DOHH2 (cell line): ENCODE measurements around the gene ANKRD30B.
"Not testable (repeated sequence)": the region's sequence is repeated elsewhere in the genome, so short reads cannot be mapped to it uniquely, and the experiment has no call there.

ENCODE experiments used
- CTCF ChIP-seq: fragments of 200-600 bp; sonication (generic); IDR thresholded peaks from one replicate; pipeline ENCODE4 v1.5.1; 2014; ENCODE audit warnings: antibody characterized with exemption, mild to moderate bottlenecking, low read depth, low read length; ENCODE audit not compliant: poor library complexity, severe bottlenecking
- EZH2phosphoT487 ChIP-seq: fragments of 200-600 bp; sonication (generic); IDR thresholded peaks from 2 replicates; pipeline ENCODE4 v1.6.1; 2017; ENCODE audit warnings: borderline replicate concordance, mild to moderate bottlenecking, antibody characterized with exemption, low read length, moderate library complexity, mixed read lengths

GRCh38 chr18:14841607-14842006, 93.6 kb downstream of the ANKRD30B start:
- TF ChIP-seq CTCF, EZH2phosphoT487: not testable (repeated sequence)
